WTC11 (cell line): ENCODE results near the gene RGL3. TPM values are rescaled to one million over a fixed set of nuclear protein-coding genes. Genes with fewer than 3 reads are reported as not detected.
A peak's percentile ranks its signal among the peaks of the same experiment; 100 is the strongest.

Experiments used
- ATAC-seq: fragments of 200-7000 bp; cut with Tn5 transposase; 2 replicates; pipeline ENCODE4 v1.10.0; 2021; ENCODE audit warnings: mild to moderate bottlenecking, moderate library complexity
- CTCF ChIA-PET: fragments of 300-600 bp; sonication (Branson Sonifier 250); formaldehyde crosslinking; loops from one replicate; lab custom pipeline; 2021; ENCODE audit warnings: antibody characterized with exemption; lab: Charles Lee
- POLR2A ChIA-PET: fragments of 350-600 bp; sonication (Branson Sonifier 250); formaldehyde crosslinking; loops from one replicate; lab custom pipeline; 2021; ENCODE audit warnings: antibody characterized with exemption; lab: Charles Lee
- DNase-seq: peaks from one replicate; pipeline ENCODE4 v3.0.0; 2021; ENCODE audit warnings: low spot score
- H3K27ac Mint-ChIP-seq: 2 replicates; pipeline ENCODE4 v1.8.0; 2021; ENCODE audit warnings: mixed read lengths
- H3K27me3 Mint-ChIP-seq: 2 replicates; pipeline ENCODE4 v1.8.0; 2021; ENCODE audit warnings: low read depth, mild to moderate bottlenecking, moderate library complexity, mixed read lengths
- H3K36me3 Mint-ChIP-seq: 2 replicates; pipeline ENCODE4 v1.8.0; 2021; ENCODE audit warnings: mixed read lengths
- H3K4me1 Mint-ChIP-seq: 2 replicates; pipeline ENCODE4 v1.8.0; 2022; ENCODE audit warnings: mixed read lengths
- H3K4me3 Mint-ChIP-seq: 2 replicates; pipeline ENCODE4 v1.8.0; 2021; ENCODE audit warnings: mild to moderate bottlenecking, moderate library complexity, mixed read lengths
- H3K9me3 Mint-ChIP-seq: 2 replicates; pipeline ENCODE4 v1.8.0; 2021; ENCODE audit warnings: mixed read lengths
- CREM ChIP-seq: sonication (generic); formaldehyde crosslinking; IDR thresholded peaks from 2 replicates; pipeline ENCODE4 v1.8.1; 2022; ENCODE audit warnings: mild to moderate bottlenecking, missing genetic modification reagents, moderate library complexity
- ETV6 ChIP-seq: sonication (generic); formaldehyde crosslinking; IDR thresholded peaks from 2 replicates; pipeline ENCODE4 v1.8.1; 2022; ENCODE audit warnings: mild to moderate bottlenecking, missing genetic modification reagents
- FOXJ3 ChIP-seq: sonication (generic); formaldehyde crosslinking; IDR thresholded peaks from 2 replicates; pipeline ENCODE4 v1.9.0; 2021; ENCODE audit warnings: missing genetic modification reagents, mild to moderate bottlenecking, borderline replicate concordance
- FOXP1 ChIP-seq: sonication (generic); formaldehyde crosslinking; IDR thresholded peaks from 2 replicates; pipeline ENCODE4 v1.8.0; 2022; ENCODE audit warnings: missing genetic modification reagents, mild to moderate bottlenecking, moderate library complexity, borderline replicate concordance
- KAT7 ChIP-seq: sonication (generic); formaldehyde crosslinking; IDR thresholded peaks from 2 replicates; pipeline ENCODE4 v1.8.1; 2023; ENCODE audit warnings: missing genetic modification reagents, mild to moderate bottlenecking, borderline replicate concordance
- NFATC4 ChIP-seq: fragments of 250-450 bp; sonication (Bioruptor Pico); IDR thresholded peaks from 2 replicates; pipeline ENCODE4 v1.9.0; 2021; ENCODE audit warnings: mild to moderate bottlenecking
- NFYB ChIP-seq: sonication (generic); formaldehyde crosslinking; conservative IDR thresholded peaks from 2 replicates; pipeline ENCODE4 v1.8.0; 2022; ENCODE audit warnings: low read depth, missing genetic modification reagents
- SMAD4 ChIP-seq: sonication (generic); formaldehyde crosslinking; IDR thresholded peaks from 2 replicates; pipeline ENCODE4 v1.8.0; 2022; ENCODE audit warnings: mild to moderate bottlenecking, missing genetic modification reagents
- TEAD1 ChIP-seq: sonication (generic); formaldehyde crosslinking; IDR thresholded peaks from 2 replicates; pipeline ENCODE4 v1.8.0; 2022; ENCODE audit warnings: mild to moderate bottlenecking, missing genetic modification reagents
- TP53 ChIP-seq: sonication (generic); formaldehyde crosslinking; IDR thresholded peaks from 2 replicates; pipeline ENCODE4 v1.8.1; 2023; ENCODE audit warnings: mild to moderate bottlenecking, missing genetic modification reagents
- ZNF263 ChIP-seq: sonication (generic); formaldehyde crosslinking; IDR thresholded peaks from 2 replicates; pipeline ENCODE4 v1.8.1; 2022; ENCODE audit warnings: low read depth, mild to moderate bottlenecking, moderate library complexity, missing genetic modification reagents
- ZNF396 ChIP-seq: fragments of 250-450 bp; sonication (Bioruptor Pico); IDR thresholded peaks from 2 replicates; pipeline ENCODE4 v1.8.0; 2021; ENCODE audit warnings: mild to moderate bottlenecking, moderate library complexity, borderline replicate concordance
- total RNA-seq: library from RNA; stranded (reverse); gene quantifications from 3 replicates; pipeline ENCODE4 v1.2.3, GENCODE V29; 2021
- TF ChIP-seq, protein P1 (sequence below): sonication (generic); formaldehyde crosslinking; IDR thresholded peaks from 2 replicates; pipeline ENCODE4 v1.8.1; 2022; ENCODE audit warnings: missing genetic modification reagents, borderline replicate concordance
- TF ChIP-seq, protein P2 (sequence below): fragments of 250-450 bp; sonication (Bioruptor Pico); IDR thresholded peaks from 2 replicates; pipeline ENCODE4 v1.9.0; 2021; ENCODE audit warnings: mild to moderate bottlenecking
- TF ChIP-seq, protein P3 (sequence below): sonication (generic); formaldehyde crosslinking; IDR thresholded peaks from 2 replicates; pipeline ENCODE4 v1.8.1; 2022; ENCODE audit warnings: mild to moderate bottlenecking, missing genetic modification reagents, moderate library complexity, borderline replicate concordance
- TF ChIP-seq, protein P4 (sequence below): sonication (generic); formaldehyde crosslinking; IDR thresholded peaks from 2 replicates; pipeline ENCODE4 v1.8.1; 2023; ENCODE audit warnings: mild to moderate bottlenecking, missing genetic modification reagents, moderate library complexity
- TF ChIP-seq, protein P5 (sequence below): fragments of 250-450 bp; sonication (Bioruptor Pico); IDR thresholded peaks from 2 replicates; pipeline ENCODE4 v1.8.0; 2021; ENCODE audit warnings: mild to moderate bottlenecking
- TF ChIP-seq, protein P6 (sequence below): fragments of 250-450 bp; sonication (Bioruptor Pico); IDR thresholded peaks from 2 replicates; pipeline ENCODE4 v1.9.0; 2021; ENCODE audit warnings: mild to moderate bottlenecking, borderline replicate concordance
- TF ChIP-seq, protein P7 (sequence below): sonication (generic); formaldehyde crosslinking; IDR thresholded peaks from 2 replicates; pipeline ENCODE4 v1.8.1; 2022; ENCODE audit warnings: low read depth, mild to moderate bottlenecking, moderate library complexity, missing genetic modification reagents, borderline replicate concordance

Gene RGL3
- total RNA-seq, 1 experiment from 2014 or later, result 69.0 TPM

DNA sequence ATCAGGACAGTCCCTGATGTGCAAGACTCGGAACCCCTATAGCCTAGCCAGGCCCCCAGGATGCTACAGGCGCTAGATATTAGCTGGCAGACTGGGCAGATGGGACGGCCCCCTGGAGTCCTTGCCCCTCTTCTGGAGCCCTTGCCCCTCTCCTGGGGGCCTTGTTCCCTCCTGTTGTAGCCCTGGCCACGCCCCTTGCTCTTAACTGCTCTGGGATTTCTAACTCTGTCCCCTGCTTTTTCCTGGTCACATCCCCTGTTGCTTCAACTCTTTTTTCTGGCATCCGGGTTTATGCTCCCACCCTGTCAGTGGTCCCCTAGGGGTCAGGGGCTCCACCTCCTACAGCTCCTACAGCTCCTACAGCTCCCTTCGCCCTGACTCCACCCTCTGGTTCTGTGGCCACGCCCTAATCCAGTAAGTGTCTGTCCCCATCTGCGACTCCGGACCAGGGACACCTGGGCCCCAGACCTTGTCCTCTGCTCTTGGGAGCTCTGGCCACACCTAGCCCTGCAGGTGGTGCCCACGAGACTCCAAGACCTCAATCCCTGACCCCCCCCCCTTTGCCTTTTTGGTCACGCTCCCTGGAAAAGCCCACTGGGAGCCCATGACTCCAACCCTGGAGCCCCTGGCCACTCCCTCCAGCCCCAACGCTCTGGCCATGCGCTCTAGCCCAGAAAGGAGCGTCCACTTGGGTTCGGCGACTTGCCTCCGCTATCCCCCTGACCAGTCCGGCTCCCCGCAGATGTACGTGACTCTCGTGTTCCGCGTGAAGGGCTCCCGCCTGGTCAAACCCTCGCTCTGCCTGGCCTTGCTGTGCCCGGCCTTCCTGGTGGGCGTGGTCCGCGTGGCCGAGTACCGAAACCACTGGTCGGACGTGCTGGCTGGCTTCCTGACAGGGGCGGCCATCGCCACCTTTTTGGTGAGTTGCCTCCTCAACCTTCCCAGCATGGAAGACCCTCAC, 57.1 kb downstream of the RGL3 start (continued):
- TF ChIP-seq NFATC4 (CRISPR knock-in tag), result no peak
- TF ChIP-seq, protein P1, sequence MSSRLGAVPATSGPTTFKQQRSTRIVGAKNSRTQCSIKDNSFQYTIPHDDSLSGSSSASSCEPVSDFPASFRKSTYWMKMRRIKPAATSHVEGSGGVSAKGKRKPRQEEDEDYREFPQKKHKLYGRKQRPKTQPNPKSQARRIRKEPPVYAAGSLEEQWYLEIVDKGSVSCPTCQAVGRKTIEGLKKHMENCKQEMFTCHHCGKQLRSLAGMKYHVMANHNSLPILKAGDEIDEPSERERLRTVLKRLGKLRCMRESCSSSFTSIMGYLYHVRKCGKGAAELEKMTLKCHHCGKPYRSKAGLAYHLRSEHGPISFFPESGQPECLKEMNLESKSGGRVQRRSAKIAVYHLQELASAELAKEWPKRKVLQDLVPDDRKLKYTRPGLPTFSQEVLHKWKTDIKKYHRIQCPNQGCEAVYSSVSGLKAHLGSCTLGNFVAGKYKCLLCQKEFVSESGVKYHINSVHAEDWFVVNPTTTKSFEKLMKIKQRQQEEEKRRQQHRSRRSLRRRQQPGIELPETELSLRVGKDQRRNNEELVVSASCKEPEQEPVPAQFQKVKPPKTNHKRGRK (CRISPR knock-in tag), result no peak
- TF ChIP-seq, protein P2, sequence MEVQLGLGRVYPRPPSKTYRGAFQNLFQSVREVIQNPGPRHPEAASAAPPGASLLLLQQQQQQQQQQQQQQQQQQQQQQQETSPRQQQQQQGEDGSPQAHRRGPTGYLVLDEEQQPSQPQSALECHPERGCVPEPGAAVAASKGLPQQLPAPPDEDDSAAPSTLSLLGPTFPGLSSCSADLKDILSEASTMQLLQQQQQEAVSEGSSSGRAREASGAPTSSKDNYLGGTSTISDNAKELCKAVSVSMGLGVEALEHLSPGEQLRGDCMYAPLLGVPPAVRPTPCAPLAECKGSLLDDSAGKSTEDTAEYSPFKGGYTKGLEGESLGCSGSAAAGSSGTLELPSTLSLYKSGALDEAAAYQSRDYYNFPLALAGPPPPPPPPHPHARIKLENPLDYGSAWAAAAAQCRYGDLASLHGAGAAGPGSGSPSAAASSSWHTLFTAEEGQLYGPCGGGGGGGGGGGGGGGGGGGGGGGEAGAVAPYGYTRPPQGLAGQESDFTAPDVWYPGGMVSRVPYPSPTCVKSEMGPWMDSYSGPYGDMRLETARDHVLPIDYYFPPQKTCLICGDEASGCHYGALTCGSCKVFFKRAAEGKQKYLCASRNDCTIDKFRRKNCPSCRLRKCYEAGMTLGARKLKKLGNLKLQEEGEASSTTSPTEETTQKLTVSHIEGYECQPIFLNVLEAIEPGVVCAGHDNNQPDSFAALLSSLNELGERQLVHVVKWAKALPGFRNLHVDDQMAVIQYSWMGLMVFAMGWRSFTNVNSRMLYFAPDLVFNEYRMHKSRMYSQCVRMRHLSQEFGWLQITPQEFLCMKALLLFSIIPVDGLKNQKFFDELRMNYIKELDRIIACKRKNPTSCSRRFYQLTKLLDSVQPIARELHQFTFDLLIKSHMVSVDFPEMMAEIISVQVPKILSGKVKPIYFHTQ, result no peak
- TF ChIP-seq TEAD1 (CRISPR knock-in tag), result no peak
- no peak for TF ChIP-seq FOXP1
- TF ChIP-seq NFYB (CRISPR knock-in tag), result no peak

DNA sequence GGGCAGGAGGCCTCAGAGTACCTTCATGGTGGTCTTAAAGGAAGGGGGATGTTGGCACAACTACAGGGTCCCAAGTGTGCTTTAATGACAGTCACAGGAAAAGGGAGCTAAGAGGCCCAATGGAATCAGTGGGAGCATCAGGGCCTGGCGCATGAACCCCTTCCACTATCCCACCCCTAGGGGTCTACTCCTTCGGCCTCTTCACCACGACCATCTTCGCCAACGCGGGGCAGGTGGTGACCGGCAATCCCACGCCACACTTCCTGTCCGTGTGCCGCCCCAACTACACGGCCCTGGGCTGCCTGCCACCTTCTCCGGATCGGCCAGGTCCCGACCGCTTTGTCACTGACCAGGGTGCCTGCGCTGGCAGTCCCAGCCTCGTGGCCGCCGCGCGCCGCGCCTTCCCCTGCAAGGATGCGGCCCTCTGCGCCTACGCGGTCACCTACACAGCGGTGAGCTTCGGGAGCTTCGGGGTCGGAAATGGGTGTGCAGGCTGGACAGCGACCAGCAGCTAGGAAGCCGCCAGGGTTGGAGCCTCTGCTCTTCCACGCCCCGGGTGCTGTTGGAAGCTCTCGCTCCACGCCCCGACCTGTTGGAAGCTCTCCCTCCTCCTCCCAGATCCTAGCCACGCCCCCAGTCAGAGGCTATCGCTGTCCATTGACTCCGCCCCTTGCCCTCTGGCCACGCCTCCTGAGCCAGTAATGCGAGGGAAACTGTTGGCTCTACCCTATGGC, 57.9 kb downstream of the RGL3 start:
- H3K36me3 Mint-ChIP-seq, result no peaks in the 10 kb centered on the region
- H3K27ac Mint-ChIP-seq, result no peak overlapping the region
- POLR2A ChIA-PET, result interaction anchor here (0.6 to 1.8 kb wide), 8 partner anchors 9 to 61 kb away, joined by 3 to 7 read pairs (median 4); partner anchors contain the start of genes CCDC159, RAB3D and SWSAP1
- H3K9me3 Mint-ChIP-seq, result no peaks in the 10 kb centered on the region
- CTCF ChIA-PET, result interaction anchor here (0.6 to 3.4 kb wide), 26 partner anchors 9 to 437 kb away, joined by 3 to 33 read pairs (median 7); partner anchors contain the start of genes CCDC159, ODAD3, PRKCSH and RAB3D
- H3K4me3 Mint-ChIP-seq, result peak overlapping the region; percentile 76
- ATAC-seq (peak; percentile 91), DNase-seq (peak; percentile 100)
- peaks cover 53% of the 10 kb centered on the region for H3K27me3 Mint-ChIP-seq
- peaks cover 16% of the 10 kb centered on the region for H3K4me1 Mint-ChIP-seq
- TF ChIP-seq NFATC4 (CRISPR knock-in tag) (no peak), ZNF396 (no peak), FOXJ3 (CRISPR knock-in tag) (no peak), TP53 (CRISPR knock-in tag) (peak; percentile 77; the same call in 1 of the 2 replicates), SMAD4 (CRISPR knock-in tag) (no peak), ETV6 (peak; percentile 65; the same call in 1 of the 2 replicates), CREM (CRISPR knock-in tag) (no peak), ZNF263 (CRISPR knock-in tag) (0 out of 2 replicates have a peak, but pooled peaks have one; percentile 28), KAT7 (CRISPR knock-in tag) (no peak)
- TF ChIP-seq, protein P3, sequence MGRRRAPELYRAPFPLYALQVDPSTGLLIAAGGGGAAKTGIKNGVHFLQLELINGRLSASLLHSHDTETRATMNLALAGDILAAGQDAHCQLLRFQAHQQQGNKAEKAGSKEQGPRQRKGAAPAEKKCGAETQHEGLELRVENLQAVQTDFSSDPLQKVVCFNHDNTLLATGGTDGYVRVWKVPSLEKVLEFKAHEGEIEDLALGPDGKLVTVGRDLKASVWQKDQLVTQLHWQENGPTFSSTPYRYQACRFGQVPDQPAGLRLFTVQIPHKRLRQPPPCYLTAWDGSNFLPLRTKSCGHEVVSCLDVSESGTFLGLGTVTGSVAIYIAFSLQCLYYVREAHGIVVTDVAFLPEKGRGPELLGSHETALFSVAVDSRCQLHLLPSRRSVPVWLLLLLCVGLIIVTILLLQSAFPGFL, result no peak
- TF ChIP-seq, protein P4, sequence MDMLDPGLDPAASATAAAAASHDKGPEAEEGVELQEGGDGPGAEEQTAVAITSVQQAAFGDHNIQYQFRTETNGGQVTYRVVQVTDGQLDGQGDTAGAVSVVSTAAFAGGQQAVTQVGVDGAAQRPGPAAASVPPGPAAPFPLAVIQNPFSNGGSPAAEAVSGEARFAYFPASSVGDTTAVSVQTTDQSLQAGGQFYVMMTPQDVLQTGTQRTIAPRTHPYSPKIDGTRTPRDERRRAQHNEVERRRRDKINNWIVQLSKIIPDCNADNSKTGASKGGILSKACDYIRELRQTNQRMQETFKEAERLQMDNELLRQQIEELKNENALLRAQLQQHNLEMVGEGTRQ, result peak; percentile 32; the same call in 1 of the 2 replicates
- TF ChIP-seq, protein P5, sequence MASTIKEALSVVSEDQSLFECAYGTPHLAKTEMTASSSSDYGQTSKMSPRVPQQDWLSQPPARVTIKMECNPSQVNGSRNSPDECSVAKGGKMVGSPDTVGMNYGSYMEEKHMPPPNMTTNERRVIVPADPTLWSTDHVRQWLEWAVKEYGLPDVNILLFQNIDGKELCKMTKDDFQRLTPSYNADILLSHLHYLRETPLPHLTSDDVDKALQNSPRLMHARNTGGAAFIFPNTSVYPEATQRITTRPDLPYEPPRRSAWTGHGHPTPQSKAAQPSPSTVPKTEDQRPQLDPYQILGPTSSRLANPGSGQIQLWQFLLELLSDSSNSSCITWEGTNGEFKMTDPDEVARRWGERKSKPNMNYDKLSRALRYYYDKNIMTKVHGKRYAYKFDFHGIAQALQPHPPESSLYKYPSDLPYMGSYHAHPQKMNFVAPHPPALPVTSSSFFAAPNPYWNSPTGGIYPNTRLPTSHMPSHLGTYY, result no peak
- TF ChIP-seq, protein P6, sequence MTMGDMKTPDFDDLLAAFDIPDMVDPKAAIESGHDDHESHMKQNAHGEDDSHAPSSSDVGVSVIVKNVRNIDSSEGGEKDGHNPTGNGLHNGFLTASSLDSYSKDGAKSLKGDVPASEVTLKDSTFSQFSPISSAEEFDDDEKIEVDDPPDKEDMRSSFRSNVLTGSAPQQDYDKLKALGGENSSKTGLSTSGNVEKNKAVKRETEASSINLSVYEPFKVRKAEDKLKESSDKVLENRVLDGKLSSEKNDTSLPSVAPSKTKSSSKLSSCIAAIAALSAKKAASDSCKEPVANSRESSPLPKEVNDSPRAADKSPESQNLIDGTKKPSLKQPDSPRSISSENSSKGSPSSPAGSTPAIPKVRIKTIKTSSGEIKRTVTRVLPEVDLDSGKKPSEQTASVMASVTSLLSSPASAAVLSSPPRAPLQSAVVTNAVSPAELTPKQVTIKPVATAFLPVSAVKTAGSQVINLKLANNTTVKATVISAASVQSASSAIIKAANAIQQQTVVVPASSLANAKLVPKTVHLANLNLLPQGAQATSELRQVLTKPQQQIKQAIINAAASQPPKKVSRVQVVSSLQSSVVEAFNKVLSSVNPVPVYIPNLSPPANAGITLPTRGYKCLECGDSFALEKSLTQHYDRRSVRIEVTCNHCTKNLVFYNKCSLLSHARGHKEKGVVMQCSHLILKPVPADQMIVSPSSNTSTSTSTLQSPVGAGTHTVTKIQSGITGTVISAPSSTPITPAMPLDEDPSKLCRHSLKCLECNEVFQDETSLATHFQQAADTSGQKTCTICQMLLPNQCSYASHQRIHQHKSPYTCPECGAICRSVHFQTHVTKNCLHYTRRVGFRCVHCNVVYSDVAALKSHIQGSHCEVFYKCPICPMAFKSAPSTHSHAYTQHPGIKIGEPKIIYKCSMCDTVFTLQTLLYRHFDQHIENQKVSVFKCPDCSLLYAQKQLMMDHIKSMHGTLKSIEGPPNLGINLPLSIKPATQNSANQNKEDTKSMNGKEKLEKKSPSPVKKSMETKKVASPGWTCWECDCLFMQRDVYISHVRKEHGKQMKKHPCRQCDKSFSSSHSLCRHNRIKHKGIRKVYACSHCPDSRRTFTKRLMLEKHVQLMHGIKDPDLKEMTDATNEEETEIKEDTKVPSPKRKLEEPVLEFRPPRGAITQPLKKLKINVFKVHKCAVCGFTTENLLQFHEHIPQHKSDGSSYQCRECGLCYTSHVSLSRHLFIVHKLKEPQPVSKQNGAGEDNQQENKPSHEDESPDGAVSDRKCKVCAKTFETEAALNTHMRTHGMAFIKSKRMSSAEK (CRISPR knock-in tag), result no peak
- TF ChIP-seq, protein P7, sequence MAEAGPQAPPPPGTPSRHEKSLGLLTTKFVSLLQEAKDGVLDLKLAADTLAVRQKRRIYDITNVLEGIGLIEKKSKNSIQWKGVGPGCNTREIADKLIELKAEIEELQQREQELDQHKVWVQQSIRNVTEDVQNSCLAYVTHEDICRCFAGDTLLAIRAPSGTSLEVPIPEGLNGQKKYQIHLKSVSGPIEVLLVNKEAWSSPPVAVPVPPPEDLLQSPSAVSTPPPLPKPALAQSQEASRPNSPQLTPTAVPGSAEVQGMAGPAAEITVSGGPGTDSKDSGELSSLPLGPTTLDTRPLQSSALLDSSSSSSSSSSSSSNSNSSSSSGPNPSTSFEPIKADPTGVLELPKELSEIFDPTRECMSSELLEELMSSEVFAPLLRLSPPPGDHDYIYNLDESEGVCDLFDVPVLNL (CRISPR knock-in tag), result no peak
